Measurements from ENCODE around the gene JAK1. TPM values are rescaled to one million over a fixed set of nuclear protein-coding genes. Genes with fewer than 3 reads are reported as not detected.

The JAK1 gene
- total and polyA plus RNA-seq, 9 of the 15 experiments (the other 6 are each of a cell fraction or from before 2014, with no cell fraction given): 9.7 to 44.1 (median 42.5) TPM

- TF ChIP-seq MITF (IDR thresholded peaks at IDR 0.05) (no peak), BRD9 (IDR thresholded peaks at IDR 0.05; ENCODE audit: low read depth, partially characterized antibody) (no peak), LCOR (CRISPR knock-in tag; IDR thresholded peaks at IDR 0.05) (peak; percentile 93), ZNF407 (IDR thresholded peaks at IDR 0.05; ENCODE audit: low read depth) (no peak), ZNF280B (CRISPR knock-in tag; IDR thresholded peaks at IDR 0.05) (no peak), LARP7 (IDR thresholded peaks at IDR 0.05) (no peak), U2AF1 (optimal IDR thresholded peaks at IDR 0.05; ENCODE audit: low read depth, low read length) (no peak), CREM (IDR thresholded peaks at IDR 0.05; ENCODE audit: low read depth) (peak; percentile 80), ZNF124 (CRISPR knock-in tag; IDR thresholded peaks at IDR 0.05) (no peak), RNF2 (IDR thresholded peaks at IDR 0.05) (peak; percentile 92), PHF21A (IDR thresholded peaks at IDR 0.05; ENCODE audit: borderline replicate concordance, low read depth) (no peak; the same call in 1 of the 2 replicates), PML (IDR thresholded peaks at IDR 0.05; ENCODE audit: low read length) (peak; percentile 94), RBFOX2 (IDR thresholded peaks at IDR 0.05; ENCODE audit: low read depth, low read length) (peak; percentile 64), LEF1 (IDR thresholded peaks at IDR 0.05) (peak; percentile 88), SMC3 (conservative IDR thresholded peaks at IDR 0.05; ENCODE audit: insufficient read depth, low read depth, low read length) (no peak), PHTF2 (CRISPR knock-in tag; IDR thresholded peaks at IDR 0.05) (no peak)
Observed at GRCh38 chr1:64864018-64864940, 102.1 kb downstream of the JAK1 start (continued).

All from K562 (cell line).